H7 (cell line): ENCODE measurements around the gene NAA15. TPM values are rescaled to one million over a fixed set of nuclear protein-coding genes. Genes with fewer than 3 reads are reported as not detected.
"Not testable (repeated sequence)": the region's sequence is repeated elsewhere in the genome, so short reads cannot be mapped to it uniquely, and the experiment has no call there.

Source experiments
- DNase-seq: peaks from one replicate; pipeline ENCODE4 v3.0.0; 2012
- H3K27me3 ChIP-seq: 2 replicates; pipeline ENCODE4 v1.6.0; 2011; ENCODE audit warnings: mild to moderate bottlenecking, low read length; ENCODE audit not compliant: control insufficient read depth, insufficient read depth
- H3K36me3 ChIP-seq: replicated peaks from 2 replicates; pipeline ENCODE4 v1.5.1; 2011; ENCODE audit warnings: low read length; ENCODE audit not compliant: control insufficient read depth, insufficient read depth
- H3K4me3 ChIP-seq: 2 replicates; pipeline ENCODE4 v1.5.1; 2011; ENCODE audit warnings: low read depth, mild to moderate bottlenecking, control low read depth, low read length, moderate library complexity; ENCODE audit not compliant: insufficient read depth
- total RNA-seq: library from RNA; depleted of rRNA; stranded (reverse); fragments of >200 nt; shearing (Covaris generic); gene quantifications from 2 replicates; pipeline ENCODE4 v1.2.3, GENCODE V29; 2014

NAA15 gene
- total RNA-seq, 1 experiment from 2014 or later = 60.5 TPM

DNA sequence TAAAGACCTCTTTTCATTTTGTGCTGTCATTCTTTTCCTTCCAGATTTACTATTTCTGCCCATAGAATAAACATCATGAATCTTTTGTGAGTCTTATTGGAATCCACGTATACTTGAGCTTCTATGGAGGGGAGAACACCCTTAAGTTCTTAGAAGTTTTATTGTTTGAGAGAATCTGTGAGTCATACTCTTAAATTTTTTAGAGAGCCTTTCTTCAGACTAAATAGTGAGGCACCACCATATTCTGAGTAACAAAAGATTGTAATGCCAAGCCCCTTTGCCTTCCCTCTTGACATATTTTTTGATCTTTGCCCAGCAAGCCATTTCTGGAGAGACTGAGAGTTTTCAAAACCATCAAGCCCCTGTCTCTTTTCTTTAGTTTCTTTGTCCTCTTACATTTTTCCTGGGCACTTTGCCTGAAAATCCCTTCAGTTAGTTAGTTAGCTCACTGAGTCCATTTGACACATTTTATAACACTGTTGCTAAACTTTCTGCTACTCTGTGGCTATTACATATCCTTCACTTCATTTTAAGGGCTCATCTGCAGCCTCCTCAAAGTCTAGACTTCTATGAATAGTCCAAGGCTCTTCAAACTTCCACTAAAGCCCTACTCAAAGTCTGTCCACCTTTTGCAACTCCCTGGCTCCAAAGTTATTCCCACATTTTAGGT is 66.3 kb downstream of the NAA15 start:
- Histone ChIP-seq H3K4me3 (no peak overlapping the region), H3K27me3 (no peaks in the 10 kb centered on the region), H3K36me3 (peaks cover 9% of the 10 kb centered on the region)
- no peak for DNase-seq

DNA sequence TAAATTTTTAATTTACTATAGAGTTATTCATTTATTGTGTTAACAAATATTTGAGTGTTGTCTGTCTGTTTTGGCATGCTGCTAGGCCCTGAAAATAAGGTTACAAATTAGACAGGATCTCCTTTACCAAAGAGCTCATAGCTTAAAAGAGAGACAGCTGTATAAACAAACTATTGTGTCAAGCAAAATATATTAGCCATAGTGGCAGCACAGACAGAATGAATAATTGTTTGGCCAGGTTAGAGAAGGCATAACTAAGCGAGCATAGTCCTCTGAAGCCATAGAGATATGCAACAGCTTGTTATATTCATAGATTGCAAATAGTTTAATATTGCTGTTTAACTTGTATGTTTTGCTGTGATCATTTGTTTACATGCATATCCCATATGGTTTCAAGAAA is 67.7 kb downstream of the NAA15 start:
- H3K36me3 ChIP-seq = peaks cover 9% of the 10 kb centered on the region
- H3K4me3 ChIP-seq = no peak overlapping the region
- no peak for DNase-seq
- no peaks in the 10 kb centered on the region for H3K27me3 ChIP-seq

DNA sequence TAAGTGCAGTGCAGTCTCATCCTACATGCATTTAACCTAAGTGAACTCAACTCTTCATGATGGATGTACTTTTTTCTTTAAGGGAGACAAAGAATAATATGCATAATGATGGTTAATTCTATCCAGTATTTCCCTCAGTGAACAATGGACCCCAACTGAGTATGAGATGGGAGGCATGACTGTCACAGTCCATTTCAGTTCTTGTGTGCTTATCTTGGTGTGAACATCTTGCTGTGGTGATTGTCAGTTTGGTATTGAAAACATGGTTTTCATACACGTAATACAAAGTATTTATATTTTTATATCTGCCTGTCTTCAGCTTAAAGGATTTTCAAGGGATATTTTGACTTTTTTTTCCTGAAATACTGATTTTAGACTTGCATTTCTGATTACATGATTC is 72.9 kb downstream of the NAA15 start:
- Histone ChIP-seq H3K27me3 (no peaks in the 10 kb centered on the region), H3K36me3 (peaks cover 9% of the 10 kb centered on the region), H3K4me3 (no peak overlapping the region)
- no peak for DNase-seq

DNA sequence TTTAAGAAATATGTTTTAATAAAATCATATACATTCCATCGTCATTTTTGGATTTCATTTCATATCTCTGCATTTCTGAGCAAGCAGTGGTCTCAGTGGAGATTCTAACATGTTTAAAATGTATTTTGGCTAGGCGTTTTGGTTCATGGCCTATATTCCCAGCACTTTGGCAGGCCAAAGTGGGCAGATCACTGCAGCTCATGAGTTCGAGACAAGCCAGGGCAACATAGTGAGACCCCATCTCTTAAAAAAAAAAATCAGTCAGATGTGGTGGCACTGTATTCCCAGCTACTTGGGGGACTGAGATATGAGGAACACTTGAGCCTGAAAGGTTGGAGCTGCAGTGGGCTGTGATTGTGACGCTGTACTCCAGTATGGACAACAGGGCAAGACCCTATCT is 85.1 kb downstream of the NAA15 start:
- Histone ChIP-seq H3K27me3 (no peaks in the 10 kb centered on the region), H3K4me3 (no peak overlapping the region), H3K36me3 (peaks cover 8% of the 10 kb centered on the region)
- DNase-seq = no peak

DNA sequence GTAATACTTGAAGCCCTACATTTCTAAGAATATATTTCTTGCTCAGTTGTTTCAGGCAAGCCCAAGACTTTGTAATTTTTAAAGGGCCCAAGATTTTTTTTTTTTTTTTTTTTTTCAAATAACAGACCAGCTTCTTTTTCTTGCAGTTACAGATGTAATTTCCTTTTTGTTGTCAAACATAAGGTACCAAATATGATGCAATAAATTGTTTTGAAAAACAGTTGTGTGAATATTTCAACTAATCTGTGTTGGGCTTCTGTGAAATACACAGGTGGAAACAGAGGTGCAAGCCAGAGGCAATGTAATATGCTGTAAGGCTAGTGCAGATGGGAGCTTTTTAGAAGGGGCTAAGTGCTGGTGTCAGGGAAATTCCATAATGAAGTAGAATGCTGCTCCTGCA is 87.8 kb downstream of the NAA15 start:
- DNase-seq = no peak
- H3K36me3 ChIP-seq = peaks cover 11% of the 10 kb centered on the region
- no peaks in the 10 kb centered on the region for H3K27me3 ChIP-seq
- no peak overlapping the region for H3K4me3 ChIP-seq

DNA sequence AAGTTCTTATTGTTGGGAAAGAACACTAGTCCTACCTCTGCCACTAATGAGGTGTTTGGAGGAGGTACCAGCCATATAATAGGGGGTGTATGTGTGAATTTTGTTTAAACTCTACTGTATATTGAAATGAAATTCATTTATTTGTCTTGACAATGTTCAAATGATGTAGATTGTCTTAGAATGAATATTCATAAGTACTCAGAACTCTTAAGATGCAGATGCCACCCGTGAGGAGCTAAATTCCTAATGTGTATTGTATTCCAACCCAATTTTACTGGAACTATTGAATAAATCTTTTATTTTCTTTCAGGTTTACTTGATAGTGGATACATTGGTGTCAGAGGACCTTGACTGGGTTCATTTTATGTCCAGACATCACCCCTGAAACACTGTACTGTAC is 88.7 kb downstream of the NAA15 start:
- Histone ChIP-seq H3K36me3 (peaks cover 9% of the 10 kb centered on the region), H3K27me3 (no peaks in the 10 kb centered on the region), H3K4me3 (no peak overlapping the region)
- DNase-seq = no peak

DNA sequence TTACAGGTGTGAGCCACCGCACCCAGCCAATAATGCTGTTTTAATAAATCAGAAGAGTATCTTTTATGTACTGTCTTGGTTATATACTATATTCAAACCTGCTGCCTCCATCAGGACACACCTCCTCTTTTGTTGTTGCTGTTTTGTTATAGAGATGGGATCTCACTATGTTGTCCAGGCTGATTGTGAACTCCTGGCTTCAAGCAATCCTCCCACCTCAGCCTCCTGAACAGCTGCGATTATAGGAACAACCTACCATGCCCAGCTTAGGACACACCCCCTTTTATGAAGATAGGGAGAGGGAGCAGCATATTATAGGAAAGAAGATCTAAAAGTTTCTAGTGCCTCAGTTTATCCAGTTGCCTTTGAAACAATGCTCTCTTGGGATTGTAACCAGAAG is 90.4 kb downstream of the NAA15 start:
- Histone ChIP-seq H3K27me3 (no peaks in the 10 kb centered on the region), H3K4me3 (no peak overlapping the region), H3K36me3 (peaks cover 4% of the 10 kb centered on the region)
- no peak for DNase-seq

DNA sequence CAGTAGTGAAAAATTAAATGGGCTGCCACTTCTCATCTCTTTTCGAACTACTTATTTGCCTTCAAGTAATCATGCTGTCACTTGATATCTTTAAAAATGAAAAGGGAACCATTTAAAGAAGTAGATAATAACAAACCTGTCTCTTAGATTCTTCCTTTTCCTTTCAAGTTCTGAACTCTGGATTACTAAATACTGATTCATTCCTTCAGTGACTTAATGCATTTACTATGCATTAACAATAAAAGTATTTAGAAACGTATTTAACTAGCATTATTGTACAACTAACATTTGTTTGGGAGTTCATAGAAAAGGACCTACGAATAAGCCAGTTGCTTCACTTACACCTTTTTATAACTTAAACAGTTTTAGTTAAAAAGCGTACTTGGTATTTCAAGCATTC is 91.5 kb downstream of the NAA15 start:
- Histone ChIP-seq H3K36me3 (peaks cover 4% of the 10 kb centered on the region; the same call in 1 of the 2 replicates), H3K4me3 (no peak overlapping the region), H3K27me3 (no peaks in the 10 kb centered on the region)
- no peak for DNase-seq

DNA sequence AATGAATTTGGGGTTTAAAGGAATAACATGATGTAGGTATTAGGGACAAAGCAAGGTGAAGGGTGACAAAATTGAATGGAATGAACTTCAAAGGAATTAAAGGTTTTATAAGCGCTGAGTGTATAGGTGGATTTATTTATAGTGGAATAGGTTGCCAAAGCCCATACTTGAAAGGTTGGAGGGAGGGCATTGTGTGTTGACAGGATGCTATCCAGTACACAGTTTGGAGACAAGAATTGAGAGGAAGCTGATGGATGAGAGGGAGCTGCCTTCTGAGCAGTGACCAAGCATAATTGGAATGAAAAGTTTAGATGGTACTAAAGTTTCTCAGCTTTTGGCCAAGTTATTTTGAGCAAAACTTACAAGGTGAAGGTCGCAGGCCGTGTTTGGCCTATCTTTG is 100.1 kb downstream of the NAA15 start:
- Histone ChIP-seq H3K27me3 (no peaks in the 10 kb centered on the region), H3K36me3 (no peaks in the 10 kb centered on the region), H3K4me3 (no peak overlapping the region)
- DNase-seq = no peak

DNA sequence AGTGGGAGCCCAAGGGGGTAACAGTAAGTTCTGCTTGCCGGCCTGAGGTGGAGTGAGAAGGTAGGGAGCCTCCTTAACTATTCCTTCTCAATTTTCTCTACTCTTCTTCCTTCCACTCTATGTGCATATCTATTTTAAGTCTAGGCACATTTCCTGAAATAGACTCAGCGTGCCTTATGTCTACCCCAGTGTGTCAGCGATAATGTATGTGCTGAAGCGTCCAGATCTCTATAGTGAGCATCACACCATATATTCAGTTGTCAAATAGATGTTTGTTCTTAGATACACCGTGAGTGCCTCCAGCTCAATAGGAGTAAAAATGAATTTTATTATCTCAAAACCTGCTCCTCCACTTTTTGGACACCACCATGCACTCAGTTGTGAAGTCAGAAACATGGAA is 101.1 kb downstream of the NAA15 start:
- Histone ChIP-seq H3K36me3 (no peaks in the 10 kb centered on the region), H3K4me3 (no peak overlapping the region), H3K27me3 (no peaks in the 10 kb centered on the region)
- no peak for DNase-seq

DNA sequence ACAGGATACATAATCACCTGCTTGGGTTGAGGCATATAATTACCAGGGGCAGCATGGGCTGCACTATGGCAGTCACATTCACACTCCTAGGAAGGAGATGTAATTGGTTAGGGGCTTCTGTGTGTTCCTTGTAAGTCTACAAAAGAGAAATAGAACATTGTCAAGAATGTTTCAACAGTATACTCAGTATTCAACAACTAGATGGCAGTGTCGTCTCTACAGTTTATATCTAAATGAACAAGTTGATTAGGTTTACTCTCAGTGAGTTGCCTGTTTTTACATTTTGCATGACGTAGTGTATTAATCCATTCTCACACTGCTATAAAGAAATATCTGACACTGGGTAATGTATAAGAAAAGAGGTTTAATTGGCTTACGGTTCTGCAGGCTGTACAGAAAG is 102.2 kb downstream of the NAA15 start:
- Histone ChIP-seq H3K36me3 (no peaks in the 10 kb centered on the region), H3K27me3 (no peaks in the 10 kb centered on the region), H3K4me3 (no peak overlapping the region)
- no peak for DNase-seq

DNA sequence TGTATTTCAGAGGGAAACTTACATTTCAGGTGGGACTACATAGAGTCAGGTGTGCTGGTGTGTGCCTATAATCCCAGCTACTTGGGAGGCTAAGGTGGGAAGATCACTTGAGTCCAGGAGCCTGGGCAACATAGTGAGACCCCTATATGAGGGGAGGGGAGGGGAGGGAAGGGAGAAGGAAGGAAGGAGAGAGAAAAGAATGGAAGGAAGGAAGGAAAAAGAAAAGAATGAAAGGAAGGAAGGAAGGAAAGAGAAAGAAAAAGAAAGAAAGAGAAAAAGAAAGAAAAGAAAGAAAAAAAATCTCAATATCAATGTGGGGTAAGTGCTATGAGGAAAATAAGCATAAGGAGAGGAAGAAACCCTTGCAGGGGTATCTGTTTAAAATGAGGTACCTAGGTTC is 109.0 kb downstream of the NAA15 start:
- DNase-seq = no peak
- no peaks in the 10 kb centered on the region for H3K36me3 ChIP-seq
- no peaks in the 10 kb centered on the region for H3K27me3 ChIP-seq
- H3K4me3 ChIP-seq = no peak overlapping the region

DNA sequence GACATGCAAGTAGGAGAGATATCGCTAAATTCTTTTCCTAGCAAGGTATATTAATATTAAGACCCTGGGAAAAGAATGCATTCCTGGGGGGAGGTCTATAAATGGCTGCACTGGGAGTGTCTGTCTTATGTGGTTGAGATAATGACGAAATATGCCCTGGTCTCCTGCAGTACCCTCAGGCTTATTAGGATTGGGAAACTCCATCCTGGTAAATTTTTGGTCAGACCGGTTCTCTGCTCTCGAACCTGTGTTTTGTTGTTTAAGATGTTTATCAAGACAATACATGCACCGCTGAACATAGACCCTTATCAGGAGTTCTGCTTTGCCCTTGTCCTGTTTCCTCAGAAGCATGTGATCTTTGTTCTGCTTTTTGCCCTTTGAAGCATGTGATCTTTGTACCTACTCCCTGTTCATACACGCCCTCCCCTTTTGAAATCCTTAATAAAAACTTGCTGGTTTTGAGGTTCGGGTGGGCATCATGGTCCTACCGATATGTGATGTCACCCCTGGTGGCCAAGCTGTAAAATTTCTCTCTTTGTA is 113.4 kb downstream of the NAA15 start:
- H3K36me3 ChIP-seq, H3K27me3 ChIP-seq, H3K4me3 ChIP-seq, DNase-seq: not testable (repeated sequence)

DNA sequence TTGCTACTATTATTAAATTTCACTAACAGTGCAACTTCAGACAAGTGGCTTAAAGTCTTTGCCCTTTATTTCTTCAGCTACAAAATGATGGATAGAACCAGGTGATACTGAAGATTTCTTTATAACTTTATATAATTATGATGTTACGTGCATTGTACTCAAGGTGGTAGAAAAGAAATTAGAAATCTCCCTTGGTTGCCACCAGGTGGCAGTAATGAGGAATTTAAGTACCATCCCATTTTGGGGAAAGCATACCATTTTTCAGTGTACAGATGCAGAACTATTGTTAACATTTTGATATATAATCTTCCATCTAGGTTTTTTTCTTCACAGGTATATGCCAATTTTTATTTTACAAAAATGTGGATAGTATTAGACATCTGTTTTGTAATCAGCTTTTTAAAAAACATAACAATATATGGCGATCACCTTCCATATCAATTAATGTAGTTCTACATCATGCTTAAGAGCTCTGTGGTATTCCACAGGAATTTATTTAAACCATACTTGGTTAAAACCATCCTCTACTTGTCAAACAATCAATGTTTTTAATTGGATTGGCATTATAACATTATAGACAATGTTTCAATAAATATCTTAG is 114.9 kb downstream of the NAA15 start:
- Histone ChIP-seq H3K4me3 (no peak overlapping the region), H3K27me3 (no peaks in the 10 kb centered on the region), H3K36me3 (no peaks in the 10 kb centered on the region)
- DNase-seq = no peak

DNA sequence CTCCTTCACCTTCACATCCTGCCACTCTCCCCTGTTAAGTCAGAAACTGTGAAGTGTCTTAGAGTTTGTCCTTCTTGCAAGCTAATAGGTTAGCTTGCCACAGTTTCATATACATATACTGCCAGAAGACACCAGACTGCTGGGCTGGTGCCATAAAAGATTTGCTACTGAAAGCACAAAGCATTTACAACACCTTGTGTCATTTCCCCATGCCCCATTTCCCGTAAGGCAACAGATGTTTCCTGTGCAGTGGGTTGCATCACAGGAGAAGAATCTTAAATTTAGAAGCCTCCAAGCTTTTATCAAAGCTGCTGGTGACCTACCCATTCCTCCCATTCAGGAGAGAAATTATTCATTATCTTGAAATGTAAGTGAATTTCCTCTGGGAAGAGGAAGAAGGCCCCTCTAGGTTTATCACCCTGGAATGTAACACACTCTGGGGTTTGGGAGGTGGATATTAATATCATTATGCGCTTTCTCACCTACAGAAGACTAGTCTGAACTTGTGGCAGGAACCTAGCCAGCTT is 118.1 kb downstream of the NAA15 start:
- H3K36me3 ChIP-seq = no peaks in the 10 kb centered on the region
- H3K4me3 ChIP-seq = no peak overlapping the region
- H3K27me3 ChIP-seq = no peaks in the 10 kb centered on the region
- no peak for DNase-seq
